Adrenal gland (tissue), 5 donors: Measurements from ENCODE around the gene GRB10.

Experiments used
- CTCF ChIP-seq, 6 experiments: fragments of 450-650 bp in 4 of 6; fragments of 200-600 bp in 2 of 6; sonication (generic) in 1 of 6; IDR thresholded peaks; 1 replicate in 5 of 6; 2 replicates in 1 of 6; pipeline versions ENCODE4 v1.5.1 to v1.8.0; 2016 to 2021; ENCODE audit warnings: antibody characterized with exemption in 6 of 6, mild to moderate bottlenecking in 2 of 6, moderate library complexity in 1 of 6
- POLR2A ChIP-seq, 2 donors: fragments of 450-650 bp; IDR thresholded peaks; one replicate each; pipeline ENCODE4 v1.6.1; 2017; ENCODE audit warnings: antibody characterized with exemption in 2 of 2, mild to moderate bottlenecking in 2 of 2, moderate library complexity in 1 of 2
- donor health status: DM: no; HTN: no; CAD: no.

DNA sequence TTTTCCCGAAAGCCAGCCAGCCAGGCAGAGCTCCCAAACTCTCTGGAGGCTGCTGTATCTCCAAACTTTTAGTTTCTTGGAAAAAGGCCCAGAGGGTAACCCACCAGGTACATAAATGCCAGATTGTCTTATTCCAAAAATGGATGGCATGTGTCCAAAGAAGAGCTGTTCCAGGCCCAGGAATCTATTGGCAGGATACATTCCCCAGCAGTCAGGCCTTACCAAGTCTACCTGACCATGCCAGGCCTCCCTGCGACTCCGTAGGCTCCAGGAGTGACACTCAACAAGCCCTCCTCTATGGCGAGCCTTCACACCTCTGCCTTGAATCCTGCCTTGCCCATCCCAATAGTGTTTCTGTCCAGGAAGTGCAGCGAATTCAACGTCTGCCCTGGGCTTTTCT, 95.6 kb downstream of the GRB10 start:
- TF ChIP-seq CTCF (IDR thresholded peaks at IDR 0.05), result no peak
- TF ChIP-seq POLR2A (IDR thresholded peaks at IDR 0.05), result no peak
